GM19438 (cell line): ENCODE results near the gene PCDHGA1.

Experiments
- ATAC-seq: cut with Tn5 transposase; IDR thresholded peaks from one replicate; pipeline ENCODE4 v1.9.1; 2021; ENCODE audit warnings: low read depth; ENCODE audit not compliant: unreplicated experiment

Gene PCDHGA1

GRCh38 chr5:141488591-141489561 lies 158.6 kb downstream of the PCDHGA1 start, which contains the start of gene PCDHGC5:
TSS of gene PCDHGC5 (plus strand) at chr5:141489081. CDS start at chr5:141489241, 160 bp downstream.
- no peak for ATAC-seq

- ATAC-seq: no peak
Observed at GRCh38 chr5:141489841-141490240, 159.5 kb downstream of the PCDHGA1 start.

GRCh38 chr5:141490271-141490670 lies 160.0 kb downstream of the PCDHGA1 start:
- no peak for ATAC-seq

- ATAC-seq: no peak
Observed at GRCh38 chr5:141490771-141491170, 160.5 kb downstream of the PCDHGA1 start.

GRCh38 chr5:141491323-141492167 lies 161.2 kb downstream of the PCDHGA1 start:
- ATAC-seq: peak; percentile 46

- peak; percentile 45 for ATAC-seq
Observed at GRCh38 chr5:141492168-141492885, 162.0 kb downstream of the PCDHGA1 start.

GRCh38 chr5:141493500-141494422 lies 163.4 kb downstream of the PCDHGA1 start:
- ATAC-seq: no peak

GRCh38 chr5:141494761-141495452 lies 164.6 kb downstream of the PCDHGA1 start:
- no peak for ATAC-seq

GRCh38 chr5:141495453-141495811 lies 165.1 kb downstream of the PCDHGA1 start:
- no peak for ATAC-seq

GRCh38 chr5:141496038-141496437 lies 165.7 kb downstream of the PCDHGA1 start:
- ATAC-seq: no peak

- ATAC-seq: no peak
Observed at GRCh38 chr5:141501761-141502160, 171.4 kb downstream of the PCDHGA1 start.

GRCh38 chr5:141503681-141504080 lies 173.4 kb downstream of the PCDHGA1 start:
- no peak for ATAC-seq

- ATAC-seq: no peak
Observed at GRCh38 chr5:141504216-141504615, 173.9 kb downstream of the PCDHGA1 start.

GRCh38 chr5:141506381-141507155 lies 176.3 kb downstream of the PCDHGA1 start:
- no peak for ATAC-seq

GRCh38 chr5:141507387-141508091 lies 177.2 kb downstream of the PCDHGA1 start:
- peak; percentile 48 for ATAC-seq

- no peak for ATAC-seq
Observed at GRCh38 chr5:141508440-141508797, 178.1 kb downstream of the PCDHGA1 start.

- ATAC-seq: no peak
Observed at GRCh38 chr5:141508798-141509611, 178.7 kb downstream of the PCDHGA1 start.
